Heart right ventricle (tissue), 16 donors: ENCODE measurements around the gene POLG. TPM values are rescaled to one million over a fixed set of nuclear protein-coding genes. Genes with fewer than 3 reads are reported as not detected.

Experiments used
- ATAC-seq, 8 donors: fragments of 200-7000 bp; cut with Tn5 transposase; one replicate each; pipeline ENCODE4 v1.9.1; 2020; ENCODE audit warnings: mild to moderate bottlenecking in 8 of 8, moderate library complexity in 8 of 8, moderate number of reproducible peaks in 1 of 8
- DNase-seq, 2 donors: peaks; one replicate each; pipeline ENCODE4 v3.0.0-alpha.2; 2020
- H3K27ac ChIP-seq, 10 donors: fragments of 200-600 bp; sonication (generic) in 2 of 10; one replicate each; pipeline versions ENCODE4 v1.5.0 to v1.8.0; 2020 to 2022; ENCODE audit warnings: mild to moderate bottlenecking in 3 of 10
- H3K27me3 ChIP-seq, 7 donors: fragments of 200-600 bp; one replicate each; pipeline ENCODE4 v1.8.0; 2021 to 2022; ENCODE audit warnings: mild to moderate bottlenecking in 2 of 7
- H3K36me3 ChIP-seq, 9 donors: fragments of 200-600 bp; sonication (generic) in 1 of 9; one replicate each; pipeline versions ENCODE4 v1.5.0 to v1.8.0; 2020 to 2022; ENCODE audit warnings: mild to moderate bottlenecking in 2 of 9
- H3K4me1 ChIP-seq, 9 donors: fragments of 200-600 bp; sonication (generic) in 1 of 9; one replicate each; pipeline versions ENCODE4 v1.5.0 to v1.8.0; 2020 to 2022; ENCODE audit warnings: mild to moderate bottlenecking in 4 of 9
- H3K4me3 ChIP-seq, 10 donors: fragments of 200-600 bp; sonication (generic) in 2 of 10; one replicate each; pipeline versions ENCODE4 v1.5.0 to v1.8.0; 2020 to 2022; ENCODE audit warnings: mild to moderate bottlenecking in 7 of 10, moderate library complexity in 2 of 10
- H3K9me3 ChIP-seq, 11 donors: fragments of 200-600 bp in 10 of 11; sonication (generic) in 2 of 11; one replicate each; pipeline versions ENCODE4 v1.5.0 to v1.8.0; 2013 to 2022; ENCODE audit warnings: mild to moderate bottlenecking in 2 of 11, control low read depth in 1 of 11, moderate library complexity in 1 of 11
- WGBS, 2 donors: extraction: QIAGEN DNeasy Blood & Tissue Kit; methylation state at CpG; one replicate each; pipeline ENCODE4 v1.1.7; 2013; ENCODE audit warnings: inconsistent platforms in 1 of 2; 5-methylcytosine and 5-hydroxymethylcytosine counted together
- intact Hi-C, 10 donors: fragments of 100-400 bp; cut with DNase I; formaldehyde crosslinking; loops; one replicate each; pipeline versions ENCODE4 v1.11.1 to v1.14.2; 2022
- long read RNA-seq, 3 donors: library from polyadenylated mRNA; unstranded; transcript quantifications; one replicate each; pipeline ENCODE4 v2.0.0, GENCODE V29; 2020 to 2021
- polyA plus RNA-seq, 2 donors: library from polyadenylated mRNA; stranded (reverse); fragments of 200-250 nt; gene quantifications; one replicate each; pipeline ENCODE4 v1.2.3, GENCODE V29; 2013
- total RNA-seq, 10 donors: library from RNA; stranded (reverse); fragmentation: NEBNext Ultra II Directional in 3 of 10; extraction: Animal tissue kit (Norgen Biotek cat#: 25700) in 3 of 10; gene quantifications; one replicate each; pipeline versions ENCODE4 v1.2.1 to v1.2.4, GENCODE V29; 2021 to 2023
- TF ChIP-seq, protein P1 (sequence below), 9 donors: fragments of 200-600 bp; sonication (generic) in 2 of 9; IDR thresholded peaks; one replicate each; pipeline versions ENCODE4 v1.5.0 to v1.8.0; 2021 to 2022; ENCODE audit warnings: antibody characterized with exemption in 9 of 9, mild to moderate bottlenecking in 5 of 9, moderate library complexity in 1 of 9
- donor health status: Arrhythmogenic right ventricular cardiomyopathy.
- donor health status: ischemic (EF 13 %, LVEDD 7.1; RV severe dilation, severe dysfunction).
- donor health status: healthy with polysubstance abuse.
- donor health status: DM: no; HTN: yes; CAD: no.
- donor health status: DM: no; HTN: no; CAD: no.
- donor health status: ischemic (EF 25% LVEDD 6.9; RV normal size, moderate dysfunction).
- donor health status: ischemic (EF 25% LVEDD 5.7; RV mildly dilated, moderate dysfunction).
- donor health status: healthy.
- donor health status: DM: yes; HTN: yes; CAD: no.
- donor health status: Ischemic cardiomyopathy.
- donor health status: ischemic (EF 35%, LVEDD 5.7; RV mildly dilated, moderate dysfunction).
- donor health status: nonischemic (EF 11% LVEDD 7.7; RV severe dilation, severe dysfunction).
- donor health status: DM: yes; HTN: yes; CAD: no.
- donor health status: PGD.
- donor health status: ischemic (EF 29% LVEDD 5.4; RV normal size, mild dysfunction).
- donor health status: nonischemic (EF 23%, LVEDD 6.1; RV moderate dilation, normal function).

Gene POLG
- 10 to 100 TPM; 31.1 to 52.5 (median 34.0) TPM for total RNA-seq
- polyA plus RNA-seq: 10 to 100 TPM; 33.9 to 45.1 TPM
- long read RNA-seq, donor 1, full-length matches to known transcripts: 54 of 86 reads
- long read RNA-seq, donor 1, partial matches to known transcripts: 24 of 86 reads
- long read RNA-seq, donor 1, other reads (novel, unspliced or antisense): 8 of 86 reads
- long read RNA-seq, donor 2, full-length matches to known transcripts: 50 of 89 reads
- long read RNA-seq, donor 2, partial matches to known transcripts: 25 of 89 reads
- long read RNA-seq, donor 2, other reads (novel, unspliced or antisense): 14 of 89 reads
- long read RNA-seq, donor 3, full-length matches to known transcripts: 25 of 77 reads
- long read RNA-seq, donor 3, partial matches to known transcripts: 38 of 77 reads
- long read RNA-seq, donor 3, other reads (novel, unspliced or antisense): 14 of 77 reads

DNA sequence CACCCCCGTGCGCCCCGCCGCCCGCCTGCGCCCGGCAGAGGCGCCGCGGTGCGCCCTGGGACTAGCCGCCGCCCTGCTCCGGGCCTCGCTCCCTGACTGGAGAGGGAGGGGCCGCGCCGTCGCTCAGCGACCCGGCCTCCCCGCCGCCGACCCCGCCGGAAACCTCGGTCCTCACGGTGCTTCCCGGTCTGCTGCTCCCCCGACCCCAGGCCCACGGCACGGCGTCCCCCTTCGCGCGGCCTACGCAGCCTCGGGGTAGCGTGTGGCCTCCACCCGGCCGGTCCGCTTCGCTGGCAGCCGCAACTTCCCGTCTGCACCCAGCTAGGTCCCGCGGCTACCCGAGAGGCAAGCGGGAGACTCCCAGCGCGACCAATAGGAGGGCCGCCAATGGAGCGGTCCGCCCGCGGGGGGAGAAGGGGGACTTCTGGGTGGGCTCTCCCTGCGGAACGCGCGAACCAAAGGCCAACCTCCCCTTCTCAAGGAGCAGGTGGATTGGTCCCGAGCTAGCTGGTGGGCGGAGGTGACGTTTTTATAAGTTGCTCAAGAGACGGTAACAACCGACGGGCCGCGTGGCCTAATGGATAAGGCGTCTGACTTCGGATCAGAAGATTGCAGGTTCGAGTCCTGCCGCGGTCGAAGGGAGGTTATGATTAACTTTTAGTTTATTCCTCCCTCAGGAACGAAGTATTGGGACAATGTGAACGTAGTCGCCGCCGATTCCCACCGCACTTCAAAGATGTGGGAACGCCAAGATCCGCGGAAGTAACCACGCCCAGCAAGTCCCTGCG is at the start of gene POLG:
Gene POLG (minus strand): TSS at position 315 of the 788 bp plus-strand sequence. CDS start 1,070 bp downstream, outside the sequence.
- intact Hi-C loops: no loop called here
- no peaks in the 10 kb centered on the region for H3K27me3 ChIP-seq
- ATAC-seq: peak; percentile 95 to 99 (median 98)
- no peaks in the 10 kb centered on the region for H3K9me3 ChIP-seq
- peaks cover 21 to 58% (median 55%) of the 10 kb centered on the region in 9 donors for H3K4me1 ChIP-seq
- TF ChIP-seq, protein P1, sequence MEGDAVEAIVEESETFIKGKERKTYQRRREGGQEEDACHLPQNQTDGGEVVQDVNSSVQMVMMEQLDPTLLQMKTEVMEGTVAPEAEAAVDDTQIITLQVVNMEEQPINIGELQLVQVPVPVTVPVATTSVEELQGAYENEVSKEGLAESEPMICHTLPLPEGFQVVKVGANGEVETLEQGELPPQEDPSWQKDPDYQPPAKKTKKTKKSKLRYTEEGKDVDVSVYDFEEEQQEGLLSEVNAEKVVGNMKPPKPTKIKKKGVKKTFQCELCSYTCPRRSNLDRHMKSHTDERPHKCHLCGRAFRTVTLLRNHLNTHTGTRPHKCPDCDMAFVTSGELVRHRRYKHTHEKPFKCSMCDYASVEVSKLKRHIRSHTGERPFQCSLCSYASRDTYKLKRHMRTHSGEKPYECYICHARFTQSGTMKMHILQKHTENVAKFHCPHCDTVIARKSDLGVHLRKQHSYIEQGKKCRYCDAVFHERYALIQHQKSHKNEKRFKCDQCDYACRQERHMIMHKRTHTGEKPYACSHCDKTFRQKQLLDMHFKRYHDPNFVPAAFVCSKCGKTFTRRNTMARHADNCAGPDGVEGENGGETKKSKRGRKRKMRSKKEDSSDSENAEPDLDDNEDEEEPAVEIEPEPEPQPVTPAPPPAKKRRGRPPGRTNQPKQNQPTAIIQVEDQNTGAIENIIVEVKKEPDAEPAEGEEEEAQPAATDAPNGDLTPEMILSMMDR (IDR thresholded peaks at IDR 0.05): peak in 1 of 9 donors; percentile 16
- peak within 1 kb of the TSS; percentile 58 to 99 (median 82) for H3K4me3 ChIP-seq
- H3K36me3 ChIP-seq: peaks cover 0 to 39% (median 30%) of the 10 kb centered on the region in 9 donors
- peak within 1 kb of the TSS; percentile 83 to 98 (median 93) for H3K27ac ChIP-seq
- peak; percentile 98 to 99 for DNase-seq
- 0% methylated on average over 61 to 83 of the region's 85 CpGs for WGBS, 2 donors

DNA sequence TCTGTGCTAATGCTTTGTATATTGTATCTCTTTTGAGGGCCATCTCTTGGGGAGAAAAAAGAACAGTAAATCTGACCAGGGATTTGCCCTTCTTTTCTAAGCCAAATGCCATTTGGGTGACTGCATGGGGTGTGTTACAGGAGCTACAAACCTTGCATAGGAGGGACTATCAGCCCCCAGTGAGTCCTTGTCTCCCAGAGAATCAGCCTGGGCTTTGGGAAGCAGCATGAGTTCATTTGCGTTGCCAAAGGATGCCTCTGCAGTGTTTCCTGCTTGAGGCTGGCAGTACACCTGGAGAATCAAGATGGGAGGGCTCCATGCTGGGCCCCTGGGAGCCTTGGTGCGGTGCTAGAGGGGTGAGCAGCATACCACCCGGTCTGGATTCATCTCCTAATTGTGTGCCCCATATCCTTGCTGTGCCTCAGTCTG is 49.6 kb upstream of the POLG start:
- Histone ChIP-seq H3K4me3 (no peak overlapping the region), H3K27me3 (peaks cover 7 to 84% (median 57%) of the 10 kb centered on the region in 7 donors), H3K4me1 (peaks cover 0 to 10% (median 3%) of the 10 kb centered on the region in 9 donors), H3K27ac (no peak overlapping the region), H3K36me3 (no peaks in the 10 kb centered on the region), H3K9me3 (no peaks in the 10 kb centered on the region)
- DNase-seq (no peak), ATAC-seq (no peak)
- TF ChIP-seq, protein P1 (IDR thresholded peaks at IDR 0.05): no peak
- 66 to 68% methylated on average over 3 of the region's 3 CpGs for WGBS, 2 donors
- intact Hi-C loops: loop anchor here in 1 of 10 donors (10.0 kb wide), 1 partner anchor 59 kb away; no protein-coding TSS in a partner anchor

DNA sequence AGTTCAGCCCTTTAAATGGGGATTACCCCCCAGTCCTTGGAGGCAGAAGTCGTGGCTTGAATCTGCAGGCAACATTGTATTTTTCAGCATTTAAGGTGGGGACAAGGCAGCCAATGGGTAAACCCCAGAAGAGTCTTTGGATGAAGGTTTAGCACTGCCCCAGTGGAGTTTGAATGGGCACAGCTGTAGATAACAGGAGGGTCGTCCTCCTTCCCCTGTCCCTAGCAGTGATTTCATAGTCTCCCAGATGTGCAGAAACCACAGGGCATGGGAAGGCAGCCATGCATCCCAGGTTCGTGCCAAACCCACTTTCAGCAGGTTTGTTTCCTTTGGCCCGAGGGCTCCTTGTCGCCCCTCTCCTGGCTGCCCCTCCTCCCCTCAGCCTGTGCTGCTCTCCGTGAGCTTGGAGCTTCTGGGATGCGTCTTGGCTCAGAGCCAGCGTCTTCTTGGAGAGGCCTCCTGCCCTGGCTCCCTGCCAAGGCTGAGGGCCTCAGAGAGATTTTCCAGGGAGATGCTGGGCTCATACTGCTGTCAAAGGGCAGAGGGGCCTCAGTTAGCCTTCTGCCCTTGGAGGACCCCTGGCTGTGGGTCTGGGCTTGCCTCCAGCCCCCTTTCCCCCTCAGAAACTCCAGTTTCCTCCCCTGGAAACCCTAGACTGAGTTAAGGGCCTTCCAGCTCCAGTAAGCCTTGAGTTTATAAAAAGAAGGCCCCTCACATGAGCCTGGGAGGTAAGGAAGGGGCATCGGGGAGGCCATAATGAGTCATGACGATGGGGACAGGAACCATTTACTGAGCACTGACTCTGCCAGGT is 48.9 kb upstream of the POLG start:
- WGBS, 2 donors: 17 to 22% methylated on average over 10 of the region's 10 CpGs
- Histone ChIP-seq H3K27me3 (peaks cover 13 to 86% (median 62%) of the 10 kb centered on the region in 7 donors), H3K9me3 (no peaks in the 10 kb centered on the region), H3K4me3 (no peak overlapping the region), H3K27ac (no peak overlapping the region), H3K4me1 (peaks cover 2 to 16% (median 9%) of the 10 kb centered on the region in 9 donors), H3K36me3 (no peaks in the 10 kb centered on the region)
- TF ChIP-seq, protein P1 (IDR thresholded peaks at IDR 0.05): no peak
- intact Hi-C loops: loop anchor here in 1 of 10 donors (10.0 kb wide), 1 partner anchor 59 kb away; no protein-coding TSS in a partner anchor
- no peak for ATAC-seq
- DNase-seq: peak; percentile 56
